ENCODE data around the gene PRICKLE3.

The PRICKLE3 gene

GRCh38 chrX:49179358-49179757, 6.8 kb downstream of the PRICKLE3 start:
- H3K4me1 ChIP-seq (ENCODE audit: control insufficient read depth, low read length): peaks cover 2% of the 10 kb centered on the region

DNA sequence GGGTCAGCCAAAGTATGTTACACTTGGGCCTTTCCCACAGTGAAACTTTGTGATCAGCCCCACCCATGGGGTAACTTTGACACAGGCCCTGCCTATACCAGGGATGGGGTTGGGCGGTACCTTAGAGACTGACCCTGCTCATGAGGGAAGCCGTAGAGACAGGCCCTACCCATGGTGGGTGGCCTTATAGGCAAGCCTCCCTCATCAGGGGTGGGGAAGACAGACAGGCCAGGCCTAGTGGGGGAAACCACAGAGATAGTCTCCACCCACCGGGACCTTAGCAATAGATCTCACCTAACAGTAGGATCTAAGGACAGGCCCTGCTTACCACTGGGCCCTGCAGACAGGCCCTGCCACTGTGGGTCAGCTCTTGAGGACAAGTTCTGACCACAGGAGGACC, 7.6 kb downstream of the PRICKLE3 start:
- H3K79me2 ChIP-seq (ENCODE audit: control insufficient read depth, low read length): peaks cover under 1% of the 10 kb centered on the region
- H3F3A ChIP-seq (ENCODE audit: control insufficient read depth, insufficient read depth): no peaks in the 10 kb centered on the region
- H3K27ac ChIP-seq (ENCODE audit: low read depth, low read length): no peak overlapping the region
- no peak overlapping the region for H3K4me3 ChIP-seq (ENCODE audit: low read length)
- TF ChIP-seq EZH2phosphoT487 (IDR thresholded peaks at IDR 0.05; ENCODE audit: borderline replicate concordance, low read length) (no peak), CTCF (IDR thresholded peaks at IDR 0.05; ENCODE audit: low read depth, low read length, poor library complexity, severe bottlenecking) (no peak)
- no peaks in the 10 kb centered on the region for H3K9me3 ChIP-seq (ENCODE audit: control insufficient read depth, insufficient read depth, low read length)
- peaks cover 41% of the 10 kb centered on the region for H3K36me3 ChIP-seq (ENCODE audit: control insufficient read depth, low read length)
- H3K4me2 ChIP-seq (ENCODE audit: low read length): no peak overlapping the region
- no peaks in the 10 kb centered on the region for H4K20me1 ChIP-seq (ENCODE audit: control insufficient read depth, insufficient read depth, low read depth, low read length)
- no peaks in the 10 kb centered on the region; the same call in 1 of the 2 replicates for H3K4me1 ChIP-seq (ENCODE audit: control insufficient read depth, low read length)
- H3K9me2 ChIP-seq (replicated peaks; ENCODE audit: control insufficient read depth, low read length): no peaks in the 10 kb centered on the region
- H3K27me3 ChIP-seq (ENCODE audit: control insufficient read depth, low read length): no peaks in the 10 kb centered on the region

More at GRCh38 chrX:49179358-49179757, 6.8 kb downstream of the PRICKLE3 start:
- Histone ChIP-seq H3F3A (ENCODE audit: control insufficient read depth, insufficient read depth) (no peaks in the 10 kb centered on the region), H3K4me3 (ENCODE audit: low read length) (no peak overlapping the region), H3K9me3 (ENCODE audit: control insufficient read depth, insufficient read depth, low read length) (no peaks in the 10 kb centered on the region), H3K27ac (ENCODE audit: low read depth, low read length) (no peak overlapping the region), H3K27me3 (ENCODE audit: control insufficient read depth, low read length) (no peaks in the 10 kb centered on the region), H3K36me3 (ENCODE audit: control insufficient read depth, low read length) (peaks cover 40% of the 10 kb centered on the region), H3K79me2 (ENCODE audit: control insufficient read depth, low read length) (peaks cover 8% of the 10 kb centered on the region), H4K20me1 (ENCODE audit: control insufficient read depth, insufficient read depth, low read depth, low read length) (no peaks in the 10 kb centered on the region), H3K4me2 (ENCODE audit: low read length) (no peak overlapping the region), H3K9me2 (replicated peaks; ENCODE audit: control insufficient read depth, low read length) (no peaks in the 10 kb centered on the region)
- TF ChIP-seq EZH2phosphoT487 (IDR thresholded peaks at IDR 0.05; ENCODE audit: borderline replicate concordance, low read length) (no peak), CTCF (IDR thresholded peaks at IDR 0.05; ENCODE audit: low read depth, low read length, poor library complexity, severe bottlenecking) (no peak)

- Histone ChIP-seq H3K4me1 (ENCODE audit: control insufficient read depth, low read length) (peaks cover 5% of the 10 kb centered on the region), H4K20me1 (ENCODE audit: control insufficient read depth, insufficient read depth, low read depth, low read length) (no peaks in the 10 kb centered on the region), H3K9me3 (ENCODE audit: control insufficient read depth, insufficient read depth, low read length) (no peaks in the 10 kb centered on the region), H3K4me3 (ENCODE audit: low read length) (no peak overlapping the region), H3F3A (ENCODE audit: control insufficient read depth, insufficient read depth) (no peaks in the 10 kb centered on the region), H3K4me2 (ENCODE audit: low read length) (no peak overlapping the region), H3K27me3 (ENCODE audit: control insufficient read depth, low read length) (no peaks in the 10 kb centered on the region), H3K9me2 (replicated peaks; ENCODE audit: control insufficient read depth, low read length) (no peaks in the 10 kb centered on the region), H3K27ac (ENCODE audit: low read depth, low read length) (no peak overlapping the region), H3K79me2 (ENCODE audit: control insufficient read depth, low read length) (peaks cover 6% of the 10 kb centered on the region), H3K36me3 (ENCODE audit: control insufficient read depth, low read length) (peaks cover 45% of the 10 kb centered on the region)
- TF ChIP-seq CTCF (IDR thresholded peaks at IDR 0.05; ENCODE audit: low read depth, low read length, poor library complexity, severe bottlenecking): no peak
- no peak for TF ChIP-seq EZH2phosphoT487 (IDR thresholded peaks at IDR 0.05; ENCODE audit: borderline replicate concordance, low read length)
These were observed 8.2 kb downstream of the PRICKLE3 start for GRCh38 chrX:49177873-49178480.
